ENCODE results near the gene PTGFR.

GRCh38 chr1:78465143-78465542, 25.6 kb upstream of the PTGFR start:
- no peak for TF ChIP-seq YY1 (IDR thresholded peaks at IDR 0.05; ENCODE audit: extremely low read depth, insufficient replicate concordance, low read depth, low read length)
- no peak for TF ChIP-seq CTCF (IDR thresholded peaks at IDR 0.05 in 2 of 3, conservative IDR thresholded peaks at IDR 0.05 in 1 of 3; ENCODE audit: borderline replicate concordance in 1 of 3, insufficient read depth in 1 of 3, low read depth in 2 of 3, low read length in 2 of 3)
- TF ChIP-seq SIN3A (IDR thresholded peaks at IDR 0.05; ENCODE audit: low read depth): no peak
- TF ChIP-seq POLR2A (IDR thresholded peaks at IDR 0.05; ENCODE audit: borderline replicate concordance, extremely low read depth, insufficient read depth, insufficient read length): no peak
- TF ChIP-seq SRF (IDR thresholded peaks at IDR 0.05; ENCODE audit: low read depth): no peak
- TF ChIP-seq ZBTB33 (IDR thresholded peaks at IDR 0.05; ENCODE audit: extremely low read depth, insufficient replicate concordance, low read length): no peak
